Ishikawa (cell line): Measurements from ENCODE around the gene ZFY.

Experiments used
- CEBPB ChIP-seq: IDR thresholded peaks from 2 replicates; pipeline ENCODE4 v1.6.1; 2012
- CREB1 ChIP-seq: IDR thresholded peaks from 2 replicates; pipeline ENCODE4 v1.6.1; 2012; ENCODE audit warnings: low read depth
- EGR1 ChIP-seq: IDR thresholded peaks from 2 replicates; pipeline ENCODE4 v1.6.1; 2012
- EP300 ChIP-seq: IDR thresholded peaks from 2 replicates; pipeline ENCODE4 v1.6.1; 2012; ENCODE audit warnings: borderline replicate concordance
- MAX ChIP-seq: IDR thresholded peaks from 2 replicates; pipeline ENCODE4 v1.6.1; 2012
- NFIC ChIP-seq: IDR thresholded peaks from 2 replicates; pipeline ENCODE4 v1.6.1; 2012
- RAD21 ChIP-seq: IDR thresholded peaks from 2 replicates; pipeline ENCODE4 v1.6.1; 2012; ENCODE audit warnings: low read depth
- REST ChIP-seq: IDR thresholded peaks from 2 replicates; pipeline ENCODE4 v1.6.1; 2012; ENCODE audit warnings: low read depth, mild to moderate bottlenecking
- TAF1 ChIP-seq: IDR thresholded peaks from 2 replicates; pipeline ENCODE4 v1.6.1; 2012; ENCODE audit warnings: low read depth, mild to moderate bottlenecking
- TCF12 ChIP-seq: IDR thresholded peaks from 2 replicates; pipeline ENCODE4 v1.6.1; 2012; ENCODE audit warnings: low read depth
- TEAD4 ChIP-seq: IDR thresholded peaks from 2 replicates; pipeline ENCODE4 v1.6.1; 2012
- USF1 ChIP-seq: IDR thresholded peaks from 2 replicates; pipeline ENCODE4 v1.6.1; 2012
- YY1 ChIP-seq: IDR thresholded peaks from 2 replicates; pipeline ENCODE4 v1.6.1; 2012; ENCODE audit warnings: low read depth

GRCh38 chrY:2934078-2934477, 1.1 kb upstream of the ZFY start:
- no peak for TF ChIP-seq MAX
- no peak for TF ChIP-seq REST
- TF ChIP-seq RAD21 = no peak
- no peak for TF ChIP-seq EP300
- no peak for TF ChIP-seq NFIC
- no peak for TF ChIP-seq TCF12
- no peak for TF ChIP-seq CEBPB
- TF ChIP-seq TEAD4 = no peak
- TF ChIP-seq CREB1 = no peak
- no peak for TF ChIP-seq TAF1
- no peak for TF ChIP-seq YY1
- TF ChIP-seq EGR1 = no peak
- TF ChIP-seq USF1 = no peak
